ENCODE results near the gene PLP2. TPM values are rescaled to one million over a fixed set of nuclear protein-coding genes. Genes with fewer than 3 reads are reported as not detected.

The PLP2 gene
- total RNA-seq, 1 experiment from 2014 or later = 293 TPM

DNA sequence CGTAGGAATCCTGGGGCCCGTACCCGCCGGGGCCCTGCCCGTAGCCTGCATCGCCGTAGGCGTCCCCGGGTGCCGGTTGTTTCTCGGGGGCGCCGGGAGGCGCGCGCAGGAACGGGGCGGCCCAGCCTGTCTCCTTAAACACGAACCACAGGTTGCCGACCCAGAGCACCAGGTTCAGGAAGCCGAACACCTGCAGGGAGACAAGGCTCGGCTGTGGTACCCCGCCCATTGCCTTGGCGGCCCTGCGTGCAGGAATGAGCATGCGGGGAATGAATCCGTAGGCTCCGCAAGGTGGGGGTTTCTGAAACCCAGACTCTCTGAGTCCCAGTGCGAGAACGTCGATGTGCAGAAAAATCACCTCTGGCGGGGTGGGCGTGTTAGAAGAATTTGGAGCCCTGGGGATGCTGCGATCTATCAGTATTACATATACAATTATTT lies 19.9 kb downstream of the PLP2 start:
- Histone ChIP-seq H3K36me3 (ENCODE audit: control insufficient read depth, insufficient read depth, low read length) (no peaks in the 10 kb centered on the region), H3K4me3 (ENCODE audit: low read depth in 2 of 2, low read length in 2 of 2) (peak overlapping the region; percentile 74 to 75), H3K27ac (ENCODE audit: low read length) (peak overlapping the region; percentile 85), H3K4me1 (ENCODE audit: control insufficient read depth, insufficient read depth, low read length) (peaks cover 21% of the 10 kb centered on the region), H3K9me3 (ENCODE audit: control insufficient read depth, insufficient read depth, low read depth, low read length) (no peaks in the 10 kb centered on the region), H3K27me3 (ENCODE audit: control insufficient read depth, insufficient read depth, low read length) (no peaks in the 10 kb centered on the region)
- ChIA-PET POLR2A (interaction anchor here (0.7 kb wide), 1 partner anchor 1708 kb away, joined by 5 read pairs; no protein-coding TSS in a partner anchor), CTCF (interaction anchor here (1.0 kb wide), 1 partner anchor 36 kb away, joined by 3 read pairs; no protein-coding TSS in a partner anchor)
- intact Hi-C loops (cut with micrococcal nuclease; ENCODE audit: unreplicated experiment) = loop anchor here (5.0 kb wide), 1 partner anchor 86 kb away; no protein-coding TSS in a partner anchor
- no TSS peak for BruUV-seq (replicated peaks)
- in situ Hi-C loops (cut with HindIII; ENCODE audit: low pct_unique_long_range_greater_than_20kb, low sequenced_read_pairs) = no loop called here
- no peak for DNase-seq (ENCODE audit: low read depth, low spot score)
- TF ChIP-seq, protein P1, sequence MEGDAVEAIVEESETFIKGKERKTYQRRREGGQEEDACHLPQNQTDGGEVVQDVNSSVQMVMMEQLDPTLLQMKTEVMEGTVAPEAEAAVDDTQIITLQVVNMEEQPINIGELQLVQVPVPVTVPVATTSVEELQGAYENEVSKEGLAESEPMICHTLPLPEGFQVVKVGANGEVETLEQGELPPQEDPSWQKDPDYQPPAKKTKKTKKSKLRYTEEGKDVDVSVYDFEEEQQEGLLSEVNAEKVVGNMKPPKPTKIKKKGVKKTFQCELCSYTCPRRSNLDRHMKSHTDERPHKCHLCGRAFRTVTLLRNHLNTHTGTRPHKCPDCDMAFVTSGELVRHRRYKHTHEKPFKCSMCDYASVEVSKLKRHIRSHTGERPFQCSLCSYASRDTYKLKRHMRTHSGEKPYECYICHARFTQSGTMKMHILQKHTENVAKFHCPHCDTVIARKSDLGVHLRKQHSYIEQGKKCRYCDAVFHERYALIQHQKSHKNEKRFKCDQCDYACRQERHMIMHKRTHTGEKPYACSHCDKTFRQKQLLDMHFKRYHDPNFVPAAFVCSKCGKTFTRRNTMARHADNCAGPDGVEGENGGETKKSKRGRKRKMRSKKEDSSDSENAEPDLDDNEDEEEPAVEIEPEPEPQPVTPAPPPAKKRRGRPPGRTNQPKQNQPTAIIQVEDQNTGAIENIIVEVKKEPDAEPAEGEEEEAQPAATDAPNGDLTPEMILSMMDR (IDR thresholded peaks at IDR 0.05) = no peak
- TF ChIP-seq SIN3A (IDR thresholded peaks at IDR 0.05; ENCODE audit: borderline replicate concordance, insufficient read depth, low read depth, low read length) = no peak
- no peak for TF ChIP-seq POLR2AphosphoS5 (IDR thresholded peaks at IDR 0.05; ENCODE audit: low read depth, low read length)
- TF ChIP-seq, protein P2, sequence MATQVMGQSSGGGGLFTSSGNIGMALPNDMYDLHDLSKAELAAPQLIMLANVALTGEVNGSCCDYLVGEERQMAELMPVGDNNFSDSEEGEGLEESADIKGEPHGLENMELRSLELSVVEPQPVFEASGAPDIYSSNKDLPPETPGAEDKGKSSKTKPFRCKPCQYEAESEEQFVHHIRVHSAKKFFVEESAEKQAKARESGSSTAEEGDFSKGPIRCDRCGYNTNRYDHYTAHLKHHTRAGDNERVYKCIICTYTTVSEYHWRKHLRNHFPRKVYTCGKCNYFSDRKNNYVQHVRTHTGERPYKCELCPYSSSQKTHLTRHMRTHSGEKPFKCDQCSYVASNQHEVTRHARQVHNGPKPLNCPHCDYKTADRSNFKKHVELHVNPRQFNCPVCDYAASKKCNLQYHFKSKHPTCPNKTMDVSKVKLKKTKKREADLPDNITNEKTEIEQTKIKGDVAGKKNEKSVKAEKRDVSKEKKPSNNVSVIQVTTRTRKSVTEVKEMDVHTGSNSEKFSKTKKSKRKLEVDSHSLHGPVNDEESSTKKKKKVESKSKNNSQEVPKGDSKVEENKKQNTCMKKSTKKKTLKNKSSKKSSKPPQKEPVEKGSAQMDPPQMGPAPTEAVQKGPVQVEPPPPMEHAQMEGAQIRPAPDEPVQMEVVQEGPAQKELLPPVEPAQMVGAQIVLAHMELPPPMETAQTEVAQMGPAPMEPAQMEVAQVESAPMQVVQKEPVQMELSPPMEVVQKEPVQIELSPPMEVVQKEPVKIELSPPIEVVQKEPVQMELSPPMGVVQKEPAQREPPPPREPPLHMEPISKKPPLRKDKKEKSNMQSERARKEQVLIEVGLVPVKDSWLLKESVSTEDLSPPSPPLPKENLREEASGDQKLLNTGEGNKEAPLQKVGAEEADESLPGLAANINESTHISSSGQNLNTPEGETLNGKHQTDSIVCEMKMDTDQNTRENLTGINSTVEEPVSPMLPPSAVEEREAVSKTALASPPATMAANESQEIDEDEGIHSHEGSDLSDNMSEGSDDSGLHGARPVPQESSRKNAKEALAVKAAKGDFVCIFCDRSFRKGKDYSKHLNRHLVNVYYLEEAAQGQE (IDR thresholded peaks at IDR 0.05; ENCODE audit: insufficient read depth in 1 of 2, low read depth in 2 of 2, low read length in 1 of 2) = no peak
- TF ChIP-seq TCF7L2 (IDR thresholded peaks at IDR 0.05; ENCODE audit: low read depth, low read length) = no peak
- peak; percentile 1; the same call in 1 of the 2 replicates for ATAC-seq

DNA sequence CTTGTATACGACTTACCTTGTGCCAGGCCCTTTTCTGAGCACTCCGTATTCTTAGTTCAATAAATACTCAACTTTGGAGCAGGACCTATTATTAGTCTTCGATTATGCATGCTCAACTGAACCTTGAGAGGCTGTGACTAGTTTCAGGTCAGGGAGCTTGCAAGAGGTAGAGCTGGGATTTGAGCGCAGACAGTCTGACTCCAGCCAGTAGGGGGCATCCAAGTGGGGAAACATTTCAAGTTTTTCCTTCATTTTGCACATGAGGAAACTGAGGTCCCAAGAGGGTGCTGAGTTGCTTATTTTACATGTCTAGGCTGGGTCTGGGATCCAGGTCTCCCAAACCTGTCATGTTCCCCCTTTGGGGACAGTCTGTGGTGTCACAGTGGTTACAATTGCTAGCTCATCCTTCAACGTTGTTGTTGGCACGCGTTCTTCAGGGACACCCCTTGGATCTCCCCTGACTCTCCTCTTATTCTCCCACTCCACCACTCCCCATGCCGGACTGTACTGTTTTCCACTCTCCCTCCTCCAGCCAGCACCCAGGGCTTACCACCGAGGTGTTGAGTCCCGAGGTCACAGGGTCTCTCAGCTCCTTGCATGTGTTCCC lies 21.1 kb downstream of the PLP2 start:
- DNase-seq (ENCODE audit: low read depth, low spot score) (no peak), ATAC-seq (no peak)
- no peaks in the 10 kb centered on the region for H3K36me3 ChIP-seq (ENCODE audit: control insufficient read depth, insufficient read depth, low read length)
- in situ Hi-C loops (cut with HindIII; ENCODE audit: low pct_unique_long_range_greater_than_20kb, low sequenced_read_pairs) (no loop called here), intact Hi-C loops (cut with micrococcal nuclease; ENCODE audit: unreplicated experiment) (loop anchor here (5.0 kb wide), 1 partner anchor 84 kb away; no protein-coding TSS in a partner anchor)
- peaks cover 15% of the 10 kb centered on the region for H3K4me1 ChIP-seq (ENCODE audit: control insufficient read depth, insufficient read depth, low read length)
- H3K27me3 ChIP-seq (ENCODE audit: control insufficient read depth, insufficient read depth, low read length) = no peaks in the 10 kb centered on the region
- CTCF ChIA-PET = interaction anchor here (0.6 kb wide), 1 partner anchor 134 kb away, joined by 3 read pairs; no protein-coding TSS in a partner anchor
- H3K9me3 ChIP-seq (ENCODE audit: control insufficient read depth, insufficient read depth, low read depth, low read length) = no peaks in the 10 kb centered on the region
- no peak overlapping the region for H3K4me3 ChIP-seq (ENCODE audit: low read depth in 2 of 2, low read length in 2 of 2)
- TF ChIP-seq SIN3A (IDR thresholded peaks at IDR 0.05; ENCODE audit: borderline replicate concordance, insufficient read depth, low read depth, low read length) = no peak
- TF ChIP-seq TCF7L2 (IDR thresholded peaks at IDR 0.05; ENCODE audit: low read depth, low read length) = no peak
- TF ChIP-seq, protein P1 (IDR thresholded peaks at IDR 0.05) = peak; percentile 86
- TF ChIP-seq POLR2AphosphoS5 (IDR thresholded peaks at IDR 0.05; ENCODE audit: low read depth, low read length) = no peak
- TF ChIP-seq, protein P2 (IDR thresholded peaks at IDR 0.05; ENCODE audit: insufficient read depth in 1 of 2, low read depth in 2 of 2, low read length in 1 of 2) = no peak
- no TSS peak for BruUV-seq (replicated peaks)
- POLR2A ChIA-PET = interaction anchor here (0.7 kb wide), 1 partner anchor 8 kb away, joined by 3 read pairs; no protein-coding TSS in a partner anchor
- no peak overlapping the region for H3K27ac ChIP-seq (ENCODE audit: low read length)

Data from Panc1 (cell line).